CD4-positive, alpha-beta memory T cell (primary cell): ENCODE results near the gene GALNT10. TPM values are rescaled to one million over a fixed set of nuclear protein-coding genes. Genes with fewer than 3 reads are reported as not detected.

Source experiments
- CTCF ChIA-PET: fragments of 350-600 bp; sonication (Branson Sonifier 250); formaldehyde crosslinking; loops from one replicate; lab custom pipeline; 2021; ENCODE audit warnings: inconsistent platforms; ENCODE audit not compliant: partially characterized antibody; lab: Charles Lee
- POLR2A ChIA-PET: fragments of 350-600 bp; sonication (Branson Sonifier 250); formaldehyde crosslinking; loops from one replicate; lab custom pipeline; 2021; ENCODE audit not compliant: partially characterized antibody; lab: Charles Lee
- DNase-seq, 5 donors: peaks; one replicate each; pipeline versions ENCODE4 v3.0.0 to v3.0.0-alpha.2; 2020 to 2022; ENCODE audit warnings: mixed read lengths in 1 of 5
- H3K27ac ChIP-seq: one replicate; pipeline ENCODE4 v1.7.0; 2013; ENCODE audit warnings: low read depth, low read length
- H3K27me3 ChIP-seq: 2 replicates; pipeline ENCODE4 v1.7.0; 2013; ENCODE audit warnings: mild to moderate bottlenecking, low read length, moderate library complexity; ENCODE audit not compliant: insufficient read depth
- H3K36me3 ChIP-seq: 2 replicates; pipeline ENCODE4 v1.7.0; 2013; ENCODE audit warnings: mild to moderate bottlenecking, low read length, moderate library complexity; ENCODE audit not compliant: insufficient read depth
- H3K4me1 ChIP-seq: 2 replicates; pipeline ENCODE4 v1.7.0; 2013; ENCODE audit warnings: mild to moderate bottlenecking, low read length, moderate library complexity; ENCODE audit not compliant: insufficient read depth
- H3K4me3 ChIP-seq, 2 donors: one replicate each; pipeline ENCODE4 v1.7.0; 2013; ENCODE audit warnings: low read length in 2 of 2, mild to moderate bottlenecking in 1 of 2
- H3K9me3 ChIP-seq, 2 donors: one replicate each; pipeline ENCODE4 v1.7.0; 2013; ENCODE audit warnings: low read length in 2 of 2, control low read depth in 1 of 2; ENCODE audit not compliant: control insufficient read depth in 1 of 2
- H3K27ac Mint-ChIP-seq, 7 donors: one replicate each; pipeline ENCODE4 v1.8.0; 2020 to 2021; ENCODE audit warnings: mixed read lengths in 7 of 7, mild to moderate bottlenecking in 6 of 7, inconsistent platforms in 3 of 7, moderate library complexity in 3 of 7
- H3K27me3 Mint-ChIP-seq, 2 donors: one replicate each; pipeline ENCODE4 v1.8.0; 2020 to 2021; ENCODE audit warnings: mixed read lengths in 2 of 2
- H3K36me3 Mint-ChIP-seq, 2 donors: one replicate each; pipeline ENCODE4 v1.8.0; 2020 to 2021; ENCODE audit warnings: mixed read lengths in 2 of 2, inconsistent platforms in 1 of 2, mild to moderate bottlenecking in 1 of 2
- H3K4me1 Mint-ChIP-seq, 4 donors: one replicate each; pipeline ENCODE4 v1.8.0; 2020 to 2021; ENCODE audit warnings: mixed read lengths in 4 of 4, mild to moderate bottlenecking in 1 of 4
- H3K4me3 Mint-ChIP-seq, 8 donors: one replicate each; pipeline ENCODE4 v1.8.0; 2020 to 2021; ENCODE audit warnings: mixed read lengths in 8 of 8, mild to moderate bottlenecking in 7 of 8, moderate library complexity in 6 of 8, inconsistent platforms in 3 of 8
- H3K9me3 Mint-ChIP-seq, 8 donors: one replicate each; pipeline ENCODE4 v1.8.0; 2020 to 2021; ENCODE audit warnings: mixed read lengths in 8 of 8, mild to moderate bottlenecking in 5 of 8, inconsistent platforms in 3 of 8, moderate library complexity in 1 of 8
- intact Hi-C: fragments of 100-400 bp; cut with micrococcal nuclease; formaldehyde crosslinking; loops from one replicate; pipeline ENCODE4 v1.15.1; 2023
- polyA plus RNA-seq, 2 donors: library from polyadenylated mRNA; unstranded; fragments of 300-500 nt; fragmentation: Illumina TruSeq; gene quantifications; one replicate each; pipeline ENCODE4 v1.2.3, GENCODE V29; 2021
- total RNA-seq, 2 experiments: library from RNA; stranded (reverse); gene quantifications; one replicate each; pipeline ENCODE4 v1.2.3, GENCODE V29; 2021

The GALNT10 gene
- total and polyA plus RNA-seq, 4 experiments from 2014 or later = 9.6 to 35.7 (median 26.8) TPM

DNA sequence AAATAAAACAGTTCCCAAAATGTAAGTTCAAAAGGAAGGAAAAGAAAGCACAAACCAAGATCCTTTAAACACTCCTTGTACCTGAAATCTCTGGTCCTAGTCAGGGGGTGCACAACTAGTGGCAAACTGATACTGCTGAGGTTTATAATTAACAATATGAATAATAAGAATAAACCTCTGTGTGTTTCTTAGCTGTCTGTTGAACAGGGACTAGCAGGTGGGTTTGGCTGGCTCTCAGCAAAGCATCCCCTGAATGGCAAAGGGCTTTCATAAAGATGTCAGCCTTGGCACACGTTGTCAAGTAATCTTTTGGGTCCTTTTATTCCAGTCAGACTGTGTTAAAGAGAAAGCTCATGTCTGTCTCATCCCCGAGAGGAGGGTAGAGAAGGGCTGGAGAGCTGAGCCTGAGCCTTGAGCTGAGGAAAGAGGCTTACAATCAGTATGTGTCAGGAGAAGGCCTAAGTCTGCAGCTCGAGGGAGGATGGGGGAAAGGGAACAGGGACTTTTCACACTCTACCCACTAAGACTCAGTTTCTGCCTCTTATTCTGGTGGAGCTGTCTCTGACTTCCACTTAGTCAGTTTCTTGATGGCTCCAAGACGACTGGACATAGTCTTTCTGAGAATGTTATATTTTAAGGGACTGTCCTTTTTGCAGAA, 123.0 kb downstream of the GALNT10 start:
- intact Hi-C loops = no loop called here
- Mint-ChIP-seq H3K36me3 (peaks cover 11 to 15% of the 10 kb centered on the region in 2 donors), H3K9me3 (no peaks in the 10 kb centered on the region), H3K27me3 (no peaks in the 10 kb centered on the region), H3K27ac (peak overlapping the region in 1 of 7 donors; percentile 62), H3K4me3 (no peak overlapping the region), H3K4me1 (peaks cover 13 to 23% (median 16%) of the 10 kb centered on the region in 4 donors)
- H3K4me1 ChIP-seq = no peaks in the 10 kb centered on the region
- no peak overlapping the region for H3K27ac ChIP-seq
- no peak for DNase-seq
- no peaks in the 10 kb centered on the region for H3K27me3 ChIP-seq
- ChIA-PET POLR2A (no interaction called here), CTCF (no interaction called here)
- no peaks in the 10 kb centered on the region for H3K9me3 ChIP-seq
- no peaks in the 10 kb centered on the region for H3K36me3 ChIP-seq
- H3K4me3 ChIP-seq = no peak overlapping the region

DNA sequence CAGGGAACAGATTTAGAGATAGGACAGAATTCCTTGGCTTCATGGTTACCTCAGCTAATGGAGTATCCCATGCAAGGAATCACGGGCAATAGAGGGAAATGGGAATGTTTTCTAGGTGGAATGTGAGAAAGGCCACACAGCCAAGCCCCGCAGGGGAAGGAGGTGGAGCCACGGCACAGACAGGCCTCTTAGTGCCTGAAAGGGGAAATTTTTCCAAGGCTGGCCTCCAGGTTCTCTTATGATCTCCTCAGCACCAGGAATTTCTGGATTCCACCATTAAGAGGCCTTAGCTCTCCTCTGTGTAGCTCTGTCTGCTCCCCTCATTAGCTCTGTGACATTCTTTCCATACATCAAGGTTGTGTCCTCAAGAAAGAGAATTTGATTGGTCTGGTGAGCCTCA, 124.7 kb downstream of the GALNT10 start:
- no peak overlapping the region for H3K4me3 Mint-ChIP-seq
- no peaks in the 10 kb centered on the region for H3K36me3 ChIP-seq
- H3K9me3 Mint-ChIP-seq = no peaks in the 10 kb centered on the region
- H3K27me3 ChIP-seq = no peaks in the 10 kb centered on the region
- no peak overlapping the region for H3K27ac ChIP-seq
- peak overlapping the region in 1 of 7 donors; percentile 69 for H3K27ac Mint-ChIP-seq
- no peaks in the 10 kb centered on the region for H3K4me1 ChIP-seq
- H3K27me3 Mint-ChIP-seq = no peaks in the 10 kb centered on the region
- CTCF ChIA-PET = no interaction called here
- no peaks in the 10 kb centered on the region for H3K9me3 ChIP-seq
- peaks cover 0 to 6% (median 3%) of the 10 kb centered on the region in 4 donors for H3K4me1 Mint-ChIP-seq
- intact Hi-C loops = no loop called here
- H3K36me3 Mint-ChIP-seq = peaks cover 15 to 17% of the 10 kb centered on the region in 2 donors
- POLR2A ChIA-PET = no interaction called here
- no peak overlapping the region for H3K4me3 ChIP-seq
- DNase-seq = no peak

DNA sequence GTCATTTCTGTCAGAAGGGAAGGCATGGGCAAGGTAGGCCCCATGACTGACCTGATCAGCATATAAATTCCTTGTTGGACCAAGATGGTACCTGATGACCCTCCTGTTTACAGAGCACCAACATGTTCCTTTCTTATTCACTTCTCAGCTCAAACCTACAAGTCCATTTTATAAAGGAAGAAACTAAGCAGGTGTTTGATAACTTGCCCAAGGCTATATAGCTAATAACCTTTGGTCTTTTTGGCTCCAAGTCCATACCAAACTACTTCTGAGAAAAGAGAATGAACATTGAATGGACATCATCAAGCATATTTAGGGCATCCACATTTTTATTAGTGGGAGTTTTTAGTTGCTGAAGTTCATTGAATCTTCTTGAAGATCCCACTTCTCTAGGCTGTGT, 125.2 kb downstream of the GALNT10 start:
- Mint-ChIP-seq H3K27ac (peak overlapping the region in 1 of 7 donors; percentile 69), H3K9me3 (no peaks in the 10 kb centered on the region), H3K27me3 (no peaks in the 10 kb centered on the region), H3K36me3 (peaks cover 17 to 18% of the 10 kb centered on the region in 2 donors), H3K4me1 (peaks cover 0 to 6% (median 5%) of the 10 kb centered on the region in 4 donors), H3K4me3 (no peak overlapping the region)
- no peak for DNase-seq
- intact Hi-C loops = no loop called here
- Histone ChIP-seq H3K9me3 (no peaks in the 10 kb centered on the region), H3K36me3 (no peaks in the 10 kb centered on the region), H3K27ac (no peak overlapping the region), H3K27me3 (no peaks in the 10 kb centered on the region), H3K4me3 (no peak overlapping the region), H3K4me1 (no peaks in the 10 kb centered on the region)
- CTCF ChIA-PET = no interaction called here
- POLR2A ChIA-PET = no interaction called here

DNA sequence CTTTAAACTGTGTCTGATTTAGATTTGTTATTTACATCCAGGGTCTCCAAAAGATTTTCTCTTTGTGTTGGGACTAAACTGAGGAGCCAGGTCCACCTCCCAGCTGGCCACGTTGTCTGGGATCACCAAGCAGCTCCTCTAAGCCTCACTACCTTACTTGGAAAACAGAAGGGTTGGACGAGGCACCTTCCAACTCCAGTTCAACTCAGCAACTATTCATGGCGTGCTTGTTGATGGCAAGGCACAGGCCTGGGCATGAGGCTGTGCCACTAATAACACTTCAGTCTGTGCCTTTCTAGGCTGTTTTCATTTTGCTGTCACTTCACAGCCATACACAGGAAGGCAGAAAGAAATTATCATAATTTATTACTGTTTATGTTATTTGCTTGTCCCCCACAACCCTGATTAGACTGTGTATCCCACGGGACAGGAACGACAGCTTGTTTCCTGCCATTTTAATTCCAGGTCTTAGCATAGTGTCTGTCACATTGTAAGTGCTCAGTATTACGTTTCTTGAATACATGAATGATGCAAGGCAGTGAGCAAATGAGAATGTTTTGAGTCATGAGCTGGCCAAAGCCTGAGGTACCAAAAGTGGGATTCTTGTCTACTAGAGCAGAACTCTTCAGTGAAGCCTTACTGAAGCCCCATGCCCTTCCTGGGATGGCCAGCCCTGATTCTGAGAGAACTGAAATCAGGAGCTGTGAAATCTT, 125.8 kb downstream of the GALNT10 start:
- Mint-ChIP-seq H3K9me3 (no peaks in the 10 kb centered on the region), H3K4me3 (no peak overlapping the region), H3K4me1 (peaks cover 2 to 9% (median 5%) of the 10 kb centered on the region in 4 donors), H3K27ac (no peak overlapping the region), H3K36me3 (peaks cover 18 to 19% of the 10 kb centered on the region in 2 donors), H3K27me3 (no peaks in the 10 kb centered on the region)
- no peaks in the 10 kb centered on the region for H3K9me3 ChIP-seq
- intact Hi-C loops = no loop called here
- H3K4me1 ChIP-seq = no peaks in the 10 kb centered on the region
- H3K36me3 ChIP-seq = no peaks in the 10 kb centered on the region
- DNase-seq = no peak
- ChIA-PET POLR2A (no interaction called here), CTCF (no interaction called here)
- no peaks in the 10 kb centered on the region for H3K27me3 ChIP-seq
- H3K4me3 ChIP-seq = no peak overlapping the region
- no peak overlapping the region for H3K27ac ChIP-seq

DNA sequence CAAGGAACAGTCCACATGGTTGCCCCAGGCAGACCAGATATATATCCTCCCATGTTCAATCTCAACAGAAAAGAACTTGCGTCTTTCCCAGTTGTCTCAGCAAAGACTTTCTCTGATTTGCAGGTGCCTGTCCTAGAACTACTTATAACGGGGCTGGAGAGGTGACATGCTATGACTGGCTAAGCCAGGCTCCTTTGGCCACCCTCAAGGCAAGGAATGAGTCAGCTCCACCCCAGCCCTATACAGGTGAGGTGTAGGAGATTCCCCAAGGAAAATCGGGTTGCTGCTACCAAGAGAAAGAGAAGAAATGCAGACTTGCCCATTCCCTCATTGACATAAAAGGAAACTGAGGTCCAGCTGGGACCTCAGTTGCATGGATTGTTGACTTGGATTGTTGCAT, 127.4 kb downstream of the GALNT10 start:
- no peak overlapping the region for H3K4me3 Mint-ChIP-seq
- no peak overlapping the region for H3K27ac ChIP-seq
- no peaks in the 10 kb centered on the region for H3K27me3 Mint-ChIP-seq
- H3K4me1 Mint-ChIP-seq = peaks cover 2 to 9% (median 4%) of the 10 kb centered on the region in 4 donors
- DNase-seq = no peak
- POLR2A ChIA-PET = no interaction called here
- intact Hi-C loops = no loop called here
- peaks cover 0 to 2% (median 0%) of the 10 kb centered on the region in 8 donors for H3K9me3 Mint-ChIP-seq
- peaks cover 22 to 23% of the 10 kb centered on the region in 2 donors for H3K36me3 Mint-ChIP-seq
- H3K36me3 ChIP-seq = no peaks in the 10 kb centered on the region
- H3K27ac Mint-ChIP-seq = no peak overlapping the region
- H3K9me3 ChIP-seq = no peaks in the 10 kb centered on the region
- CTCF ChIA-PET = no interaction called here
- H3K27me3 ChIP-seq = no peaks in the 10 kb centered on the region
- no peaks in the 10 kb centered on the region for H3K4me1 ChIP-seq
- H3K4me3 ChIP-seq = no peak overlapping the region

DNA sequence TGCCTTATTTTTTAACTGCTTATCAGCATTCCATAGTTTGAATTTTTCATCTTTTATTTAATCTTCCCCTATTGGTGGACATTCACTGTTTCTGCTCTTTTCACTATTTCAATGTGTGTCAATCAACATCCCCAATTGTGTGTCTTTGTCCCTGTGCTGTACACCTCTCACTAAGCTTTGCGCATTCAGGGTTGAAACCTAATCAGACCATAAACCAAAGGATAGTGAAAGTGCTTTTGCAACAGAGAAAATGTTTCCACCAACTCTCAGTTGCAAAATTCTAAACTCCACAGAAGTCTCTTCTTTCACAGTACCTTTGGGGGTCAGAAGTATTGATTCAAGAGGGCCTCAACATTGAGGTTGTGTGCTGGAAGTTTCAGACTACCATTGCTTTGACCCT, 128.2 kb downstream of the GALNT10 start:
- CTCF ChIA-PET = no interaction called here
- Mint-ChIP-seq H3K27me3 (no peaks in the 10 kb centered on the region), H3K4me3 (no peak overlapping the region), H3K27ac (no peak overlapping the region), H3K36me3 (peaks cover 23% of the 10 kb centered on the region in 2 donors), H3K9me3 (peaks cover 0 to 2% (median 0%) of the 10 kb centered on the region in 8 donors), H3K4me1 (peaks cover 2 to 9% (median 4%) of the 10 kb centered on the region in 4 donors)
- H3K9me3 ChIP-seq = no peaks in the 10 kb centered on the region
- H3K4me1 ChIP-seq = no peaks in the 10 kb centered on the region
- H3K4me3 ChIP-seq = no peak overlapping the region
- H3K27ac ChIP-seq = no peak overlapping the region
- no peak for DNase-seq
- intact Hi-C loops = no loop called here
- POLR2A ChIA-PET = no interaction called here
- no peaks in the 10 kb centered on the region for H3K27me3 ChIP-seq
- no peaks in the 10 kb centered on the region for H3K36me3 ChIP-seq

DNA sequence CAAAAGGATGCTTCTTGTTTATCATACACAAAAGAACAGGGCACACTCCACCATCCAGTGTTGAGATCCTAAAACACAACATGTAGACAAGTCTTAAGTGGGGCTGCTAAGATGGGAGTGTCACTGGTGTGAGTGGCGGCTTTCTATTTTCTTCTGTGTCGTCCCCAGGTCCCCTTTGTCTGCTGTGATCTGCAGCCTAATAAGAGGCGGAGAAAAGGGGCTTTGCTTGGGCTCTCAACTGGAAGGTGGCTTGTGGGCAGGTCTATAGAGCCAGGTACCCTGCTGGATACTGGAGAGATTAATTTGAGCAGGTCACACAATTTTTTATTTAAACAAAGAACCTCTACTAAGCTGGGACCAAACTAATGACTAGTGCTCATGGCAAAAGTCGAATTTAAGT, 129.2 kb downstream of the GALNT10 start:
- no peaks in the 10 kb centered on the region for H3K27me3 ChIP-seq
- peaks cover 0 to 2% (median 0%) of the 10 kb centered on the region in 8 donors for H3K9me3 Mint-ChIP-seq
- peaks cover 2 to 9% (median 4%) of the 10 kb centered on the region in 4 donors for H3K4me1 Mint-ChIP-seq
- H3K4me3 Mint-ChIP-seq = no peak overlapping the region
- ChIA-PET POLR2A (no interaction called here), CTCF (no interaction called here)
- intact Hi-C loops = no loop called here
- DNase-seq = no peak
- H3K36me3 Mint-ChIP-seq = peaks cover 27 to 33% of the 10 kb centered on the region in 2 donors
- no peaks in the 10 kb centered on the region for H3K27me3 Mint-ChIP-seq
- H3K27ac Mint-ChIP-seq = peak overlapping the region in 2 of 7 donors; percentile 3 to 47
- H3K27ac ChIP-seq = no peak overlapping the region
- no peaks in the 10 kb centered on the region for H3K4me1 ChIP-seq
- H3K4me3 ChIP-seq = no peak overlapping the region
- no peaks in the 10 kb centered on the region for H3K36me3 ChIP-seq
- no peaks in the 10 kb centered on the region for H3K9me3 ChIP-seq
